ENCODE data around the gene PITPNC1. TPM values are rescaled to one million over a fixed set of nuclear protein-coding genes. Genes with fewer than 3 reads are reported as not detected.
"Not testable (repeated sequence)": the region's sequence is repeated elsewhere in the genome, so short reads cannot be mapped to it uniquely, and the experiment has no call there.

Gene PITPNC1
- total and polyA plus RNA-seq, 7 donors = 3.0 to 15.7 (median 5.6) TPM

GRCh38 chr17:67336859-67337258 is 40.2 kb upstream of the PITPNC1 start:
- no peak overlapping the region for H3K27ac ChIP-seq
- WGBS, 2 donors = 90 to 92% methylated on average over 12 of the region's 12 CpGs
- no peaks in the 10 kb centered on the region for H3K27me3 ChIP-seq
- H3K36me3 ChIP-seq = peaks cover 0 to 39% (median 8%) of the 10 kb centered on the region in 4 donors
- intact Hi-C loops (cut with DNase I) = no loop called here
- no peaks in the 10 kb centered on the region for H3K4me1 ChIP-seq
- DNase-seq = no peak
- no peak for TF ChIP-seq EP300 (IDR thresholded peaks at IDR 0.05)
- no peak for TF ChIP-seq POLR2A (IDR thresholded peaks at IDR 0.05)
- TF ChIP-seq CTCF (IDR thresholded peaks at IDR 0.05) = no peak
- no peak for TF ChIP-seq POLR2AphosphoS5 (IDR thresholded peaks at IDR 0.05)
- no peaks in the 10 kb centered on the region for H3K9me3 ChIP-seq
- H3K4me3 ChIP-seq = no peak overlapping the region

- peaks cover 4 to 54% (median 15%) of the 10 kb centered on the region in 4 donors for H3K36me3 ChIP-seq
- H3K27ac ChIP-seq; H3K4me1 ChIP-seq; H3K4me3 ChIP-seq; DNase-seq; intact Hi-C loops (cut with DNase I); H3K27me3 ChIP-seq; H3K9me3 ChIP-seq: not testable (repeated sequence)
- WGBS, 2 donors = 88 to 92% methylated on average over 7 of the region's 7 CpGs
Measured at GRCh38 chr17:67338353-67338752, 38.7 kb upstream of the PITPNC1 start.

- no peaks in the 10 kb centered on the region for H3K4me1 ChIP-seq
- H3K27me3 ChIP-seq = no peaks in the 10 kb centered on the region
- peaks cover 21 to 94% (median 51%) of the 10 kb centered on the region in 4 donors for H3K36me3 ChIP-seq
- intact Hi-C loops (cut with DNase I) = no loop called here
- H3K9me3 ChIP-seq = no peaks in the 10 kb centered on the region
- 95 to 97% methylated on average over 5 of the region's 5 CpGs for WGBS, 2 donors
- H3K27ac ChIP-seq = no peak overlapping the region
- DNase-seq = no peak
- TF ChIP-seq POLR2AphosphoS5 (IDR thresholded peaks at IDR 0.05) = no peak
- TF ChIP-seq POLR2A (IDR thresholded peaks at IDR 0.05) = no peak
- TF ChIP-seq EP300 (IDR thresholded peaks at IDR 0.05) = no peak
- no peak for TF ChIP-seq CTCF (IDR thresholded peaks at IDR 0.05)
- H3K4me3 ChIP-seq = no peak overlapping the region
Measured at GRCh38 chr17:67343237-67343636, 33.8 kb upstream of the PITPNC1 start.

- intact Hi-C loops (cut with DNase I) = no loop called here
- no peak overlapping the region for H3K27ac ChIP-seq
- no peaks in the 10 kb centered on the region for H3K27me3 ChIP-seq
- H3K4me1 ChIP-seq = no peaks in the 10 kb centered on the region
- peaks cover 19 to 99% (median 43%) of the 10 kb centered on the region in 4 donors for H3K36me3 ChIP-seq
- DNase-seq = no peak
- H3K4me3 ChIP-seq = no peak overlapping the region
- 96 to 98% methylated on average over 3 of the region's 3 CpGs for WGBS, 2 donors
- no peak for TF ChIP-seq POLR2A (IDR thresholded peaks at IDR 0.05)
- TF ChIP-seq CTCF (IDR thresholded peaks at IDR 0.05) = no peak
- TF ChIP-seq POLR2AphosphoS5 (IDR thresholded peaks at IDR 0.05) = no peak
- TF ChIP-seq EP300 (IDR thresholded peaks at IDR 0.05) = no peak
- no peaks in the 10 kb centered on the region for H3K9me3 ChIP-seq
Measured at GRCh38 chr17:67347826-67348225, 29.3 kb upstream of the PITPNC1 start.

- Histone ChIP-seq H3K4me1 (no peaks in the 10 kb centered on the region), H3K4me3 (no peak overlapping the region), H3K9me3 (no peaks in the 10 kb centered on the region), H3K36me3 (peaks cover 10 to 99% (median 34%) of the 10 kb centered on the region in 4 donors), H3K27ac (no peak overlapping the region), H3K27me3 (no peaks in the 10 kb centered on the region)
- WGBS, 2 donors = 95 to 97% methylated on average over 1 of the region's 1 CpG
- no peak for TF ChIP-seq POLR2A (IDR thresholded peaks at IDR 0.05)
- TF ChIP-seq CTCF (IDR thresholded peaks at IDR 0.05) = no peak
- no peak for TF ChIP-seq POLR2AphosphoS5 (IDR thresholded peaks at IDR 0.05)
- no peak for TF ChIP-seq EP300 (IDR thresholded peaks at IDR 0.05)
- intact Hi-C loops (cut with DNase I) = no loop called here
- no peak for DNase-seq
Measured at GRCh38 chr17:67349420-67349819, 27.7 kb upstream of the PITPNC1 start.
